ENCODE data around the gene TSEN54.
"Not testable (repeated sequence)": the region's sequence is repeated elsewhere in the genome, so short reads cannot be mapped to it uniquely, and the experiment has no call there.

The TSEN54 gene

GRCh38 chr17:75516255-75516618 is at the start of gene TSEN54:
TSEN54 (plus strand) TSS chr17:75516528; CDS start chr17:75516561, 33 bp downstream.
- peak; percentile 98 for DNase-seq (ENCODE audit: low spot score)

DNA sequence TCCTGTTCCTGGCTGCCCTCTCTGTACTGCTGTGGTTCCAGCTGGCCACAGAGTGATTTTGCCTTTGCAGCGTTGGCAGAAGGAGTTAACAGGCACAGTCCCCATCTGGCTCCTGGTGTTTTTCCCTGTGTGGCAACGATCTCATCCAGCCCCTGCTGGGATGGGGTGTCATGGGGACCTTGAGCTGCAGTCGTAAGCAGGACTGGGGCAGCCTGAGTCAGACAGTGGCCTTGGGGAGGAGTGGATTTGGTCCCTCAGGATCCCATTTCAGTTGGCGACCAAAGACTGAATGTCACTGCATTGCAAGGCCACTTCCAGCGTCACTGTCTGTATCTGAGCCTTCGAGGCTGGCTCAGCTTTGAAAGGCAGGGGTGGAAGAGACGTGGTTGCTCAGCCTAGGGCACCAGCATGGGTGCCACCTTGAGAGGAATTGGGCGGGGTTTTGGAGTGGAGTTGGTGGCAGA is 48.0 kb upstream of the TSEN54 start:
- no peak for DNase-seq (ENCODE audit: low spot score)

DNA sequence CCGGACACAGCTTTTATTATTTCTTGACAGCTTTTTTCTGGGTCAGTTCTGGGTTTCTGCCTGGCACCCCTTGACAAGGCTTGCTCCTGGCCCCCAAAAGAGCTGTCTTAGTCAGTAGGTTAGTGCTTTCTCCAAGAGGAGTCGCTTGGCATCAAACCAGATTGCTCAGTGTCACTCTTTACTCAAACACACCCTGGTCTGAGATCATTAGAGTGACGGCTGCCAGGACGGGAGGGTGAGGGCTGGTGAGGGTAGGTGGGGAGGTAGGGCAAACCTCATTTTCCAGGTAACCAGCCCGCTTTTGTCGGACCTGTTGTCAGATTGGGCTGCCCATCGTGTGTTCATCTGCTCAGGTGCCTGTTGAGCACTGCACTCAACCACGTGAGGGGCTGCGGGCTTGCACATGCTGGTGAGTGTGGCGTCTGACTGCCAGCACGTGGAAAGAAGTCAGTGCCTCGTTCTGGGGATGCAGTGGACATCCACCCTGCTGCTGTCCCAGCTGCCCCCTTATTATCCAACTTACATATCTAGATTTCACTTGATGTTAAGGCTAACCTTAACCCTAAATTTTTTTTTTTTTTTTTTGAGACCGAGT is 47.5 kb upstream of the TSEN54 start:
- DNase-seq (ENCODE audit: low spot score), result no peak

DNA sequence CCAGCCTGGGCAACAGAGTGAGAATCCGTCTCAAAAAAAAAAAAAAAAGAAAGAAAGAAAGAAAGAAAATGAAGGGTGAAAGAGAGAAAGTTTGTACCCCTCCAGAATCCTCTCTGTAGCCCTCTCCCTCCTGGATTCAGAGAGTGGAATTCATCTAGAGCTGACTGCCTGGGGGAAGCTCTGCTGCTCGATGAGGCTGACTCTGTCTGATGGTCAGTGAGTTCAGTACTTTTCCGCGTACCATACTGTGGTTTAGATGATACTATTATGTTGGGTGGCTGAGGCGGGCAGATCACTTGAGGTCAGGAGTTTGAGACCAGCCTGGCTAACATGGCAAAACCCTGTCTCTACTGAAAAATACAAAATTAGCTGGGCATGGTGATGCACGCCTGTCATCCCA is 45.1 kb upstream of the TSEN54 start:
- DNase-seq (ENCODE audit: low spot score), result no peak

GRCh38 chr17:75472119-75472518 is 44.2 kb upstream of the TSEN54 start:
- DNase-seq (ENCODE audit: low spot score), result no peak

DNA sequence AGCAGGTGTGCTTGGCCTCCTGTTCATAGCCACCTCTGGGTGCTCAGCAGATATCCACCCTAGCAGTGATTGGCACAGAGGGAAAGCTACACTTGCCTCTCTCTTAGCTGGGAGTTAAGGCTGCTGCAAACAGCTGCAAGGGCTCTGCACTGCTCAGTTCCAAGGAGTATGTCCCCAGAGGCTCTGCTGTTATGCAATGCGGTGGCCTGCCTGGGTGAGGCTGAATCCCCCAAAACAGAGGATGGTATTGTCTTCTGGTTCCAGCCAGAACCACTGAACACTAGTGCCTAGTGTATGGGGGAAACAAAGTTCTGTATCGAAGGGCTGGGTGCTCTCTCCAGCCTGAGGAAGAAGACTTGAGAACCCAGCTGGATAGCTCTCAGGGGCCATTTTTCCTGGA is 43.1 kb upstream of the TSEN54 start:
- DNase-seq (ENCODE audit: low spot score), result no peak

GRCh38 chr17:75474736-75475135 is 41.6 kb upstream of the TSEN54 start:
- no peak for DNase-seq (ENCODE audit: low spot score)

DNA sequence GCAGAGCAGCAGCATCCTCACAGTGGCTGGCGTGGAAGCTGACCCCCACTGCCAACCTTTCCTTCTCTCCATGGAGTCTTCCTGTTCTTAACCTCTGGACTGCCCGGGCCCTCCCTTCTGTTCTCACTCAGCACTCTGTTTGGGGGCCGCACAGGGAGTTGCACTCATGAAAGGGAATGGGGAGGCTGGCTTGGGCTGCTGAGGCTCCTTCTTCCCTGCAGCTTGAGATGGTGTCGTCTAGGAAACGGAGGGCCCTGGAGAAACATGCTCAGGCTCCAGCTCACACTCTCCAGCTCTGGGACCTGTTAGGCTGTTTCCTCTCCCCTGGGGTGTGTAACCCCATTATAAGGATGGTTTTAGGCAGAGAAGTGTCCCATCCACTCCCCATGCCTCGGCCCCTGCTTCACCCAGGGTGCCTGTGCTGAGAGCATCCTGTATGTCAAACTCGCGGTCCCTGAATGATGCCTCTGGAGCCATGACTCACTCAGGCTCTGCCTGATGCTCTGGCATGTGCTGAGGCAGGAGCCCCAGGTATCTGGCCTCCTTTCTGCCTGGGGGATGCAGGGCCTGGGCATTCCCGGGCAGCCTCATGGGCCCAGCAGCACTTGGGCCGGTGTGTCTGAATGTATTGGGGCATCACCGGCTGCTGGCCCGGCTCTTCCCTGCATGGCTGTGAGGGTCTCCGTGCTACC is 41.0 kb upstream of the TSEN54 start:
- no peak for DNase-seq (ENCODE audit: low spot score)

GRCh38 chr17:75475851-75476250 is 40.5 kb upstream of the TSEN54 start:
- no peak for DNase-seq (ENCODE audit: low spot score)

- no peak for DNase-seq (ENCODE audit: low spot score)
Observed at GRCh38 chr17:75476271-75476671, 40.1 kb upstream of the TSEN54 start.

DNA sequence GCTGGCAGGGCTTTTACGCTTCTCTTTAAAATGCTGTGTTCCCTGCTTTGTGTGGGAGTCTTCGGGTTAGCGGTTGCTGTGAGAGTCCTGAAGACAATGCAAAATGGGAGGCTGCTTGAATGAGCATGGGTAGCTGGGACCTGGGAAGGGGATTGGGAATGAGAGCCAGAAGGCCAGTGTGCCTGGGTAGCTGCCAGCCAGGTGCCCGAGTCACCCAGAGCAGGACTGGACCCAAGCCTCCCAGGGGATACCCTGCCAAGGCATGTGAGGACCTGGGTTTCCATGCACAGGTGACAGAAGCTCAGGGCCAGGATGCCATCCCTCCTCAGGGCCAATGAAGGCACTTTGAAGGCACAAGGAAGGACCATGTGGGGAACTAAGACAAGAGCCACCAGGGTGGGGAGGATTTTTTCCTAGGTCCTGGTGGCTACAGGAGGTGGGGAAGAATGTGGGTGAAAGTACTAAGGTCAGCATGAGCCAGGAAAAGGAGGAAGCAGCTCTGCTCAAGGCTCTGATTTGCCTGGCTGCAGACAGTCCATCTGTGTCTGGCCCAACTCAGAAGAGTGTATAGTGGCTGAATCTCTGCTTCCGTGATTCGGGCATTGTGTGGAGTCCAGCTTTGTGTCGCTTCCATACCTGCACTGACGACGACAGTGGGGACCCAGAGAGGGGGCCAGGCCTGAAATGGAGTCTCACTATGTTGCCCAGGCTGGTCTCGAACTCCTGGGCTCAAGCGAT is 39.4 kb upstream of the TSEN54 start:
- DNase-seq (ENCODE audit: low spot score), result no peak

DNA sequence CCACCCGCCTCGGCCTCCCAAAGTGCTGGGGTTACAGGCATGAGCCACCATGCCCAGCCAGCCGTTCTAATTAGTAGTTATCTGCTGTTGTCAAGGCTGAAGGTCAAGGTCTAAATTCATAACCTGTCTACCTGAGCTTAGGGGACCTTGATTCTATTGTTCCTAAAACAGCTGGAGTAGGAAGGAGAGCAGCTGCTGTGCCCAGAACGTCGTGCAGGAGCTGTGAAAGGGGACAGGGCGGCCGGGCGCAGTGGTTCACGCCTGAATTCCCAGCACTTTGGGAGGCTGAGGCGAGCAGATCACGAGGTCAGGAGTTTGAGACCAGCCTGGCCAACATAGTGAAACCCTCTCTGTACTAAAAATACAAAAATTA is 38.9 kb upstream of the TSEN54 start:
- not testable (repeated sequence) for DNase-seq (ENCODE audit: low spot score)

DNA sequence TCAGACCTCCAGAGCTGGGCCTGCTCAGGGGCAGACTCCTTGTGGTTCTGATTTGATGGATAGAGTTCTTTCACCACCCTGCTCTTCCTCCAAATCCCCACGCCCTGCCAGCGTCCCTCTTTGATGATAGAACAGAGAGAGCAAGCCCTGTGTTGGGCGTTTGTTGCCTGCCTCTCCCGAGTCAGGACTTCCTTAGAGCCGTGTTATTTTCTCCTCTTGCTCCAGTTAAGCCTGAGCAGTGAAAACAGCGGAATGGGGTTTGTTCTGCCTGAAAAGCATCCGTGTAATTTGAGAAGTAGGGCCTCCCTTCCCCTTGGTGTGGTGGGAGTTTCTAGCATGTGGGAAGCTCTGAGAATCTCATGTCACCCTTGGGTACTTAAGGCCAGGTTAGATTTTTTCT is 37.8 kb upstream of the TSEN54 start:
- DNase-seq (ENCODE audit: low spot score), result no peak

- DNase-seq (ENCODE audit: low spot score), result no peak
Observed at GRCh38 chr17:75480281-75480680, 36.0 kb upstream of the TSEN54 start.

- DNase-seq (ENCODE audit: low spot score), result no peak
Observed at GRCh38 chr17:75481194-75482068, 34.9 kb upstream of the TSEN54 start.

DNA sequence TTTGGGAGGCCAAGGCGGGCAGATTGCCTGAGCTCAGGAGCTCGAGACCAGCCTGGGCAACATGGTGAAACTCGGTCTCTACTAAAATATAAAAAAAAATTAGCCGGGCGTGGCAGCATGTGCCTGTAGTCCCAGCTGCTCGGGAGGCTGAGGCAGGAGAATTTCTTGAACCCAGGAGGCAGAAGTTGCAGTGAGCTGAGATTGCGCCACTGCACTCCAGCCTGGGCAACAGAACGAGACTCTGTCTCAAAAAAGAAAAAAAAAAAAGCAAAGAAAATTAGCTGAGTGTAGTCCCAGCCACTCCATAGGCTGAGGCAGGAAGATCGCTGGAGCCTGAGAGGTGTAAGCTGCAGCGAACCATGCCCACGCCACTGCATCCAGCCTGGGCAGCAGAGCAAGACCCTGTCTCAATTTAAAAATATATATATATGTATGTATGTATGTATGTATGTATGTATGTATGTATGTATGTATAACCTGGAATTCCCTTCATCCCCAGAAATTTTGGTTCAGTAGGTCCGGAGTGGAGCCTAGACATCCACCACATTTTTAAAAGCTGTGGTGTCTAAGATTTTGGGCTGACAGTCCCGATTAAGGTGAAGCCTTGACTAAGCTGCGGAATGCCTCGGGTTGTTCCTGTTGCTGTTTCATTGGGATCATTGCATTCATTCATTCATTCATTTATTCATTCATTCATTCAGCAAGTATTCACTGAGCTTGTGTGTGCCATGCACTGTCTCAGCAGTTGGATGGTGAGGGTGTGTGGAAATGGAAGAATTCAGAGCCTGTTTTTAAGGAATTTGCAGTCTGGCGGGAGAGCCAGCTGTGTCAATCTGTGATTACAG is 34.0 kb upstream of the TSEN54 start:
- DNase-seq (ENCODE audit: low spot score), result no peak

DNA sequence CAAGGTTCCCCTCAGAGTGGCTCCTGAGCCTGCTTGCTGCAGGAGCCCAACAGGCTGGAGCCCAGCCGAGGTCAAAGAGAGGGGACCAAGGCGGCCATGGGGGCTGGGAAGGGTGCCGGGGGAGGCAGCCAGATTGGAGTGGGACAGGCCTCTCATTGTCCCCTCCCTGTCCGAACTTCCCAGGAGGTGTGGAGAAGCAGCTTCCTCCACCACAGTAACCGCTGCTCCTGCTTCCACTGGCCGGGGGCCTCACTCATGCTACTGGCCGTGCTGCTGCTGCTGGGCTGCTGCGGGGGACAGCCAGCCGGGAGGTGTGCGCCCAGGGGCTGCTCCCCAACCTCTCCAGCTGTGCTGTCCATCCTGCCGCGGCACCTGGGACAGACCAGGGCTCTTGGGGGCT is 30.6 kb upstream of the TSEN54 start:
- DNase-seq (ENCODE audit: low spot score), result no peak

GRCh38 chr17:75486151-75486550 is 30.2 kb upstream of the TSEN54 start:
- no peak for DNase-seq (ENCODE audit: low spot score)

DNA sequence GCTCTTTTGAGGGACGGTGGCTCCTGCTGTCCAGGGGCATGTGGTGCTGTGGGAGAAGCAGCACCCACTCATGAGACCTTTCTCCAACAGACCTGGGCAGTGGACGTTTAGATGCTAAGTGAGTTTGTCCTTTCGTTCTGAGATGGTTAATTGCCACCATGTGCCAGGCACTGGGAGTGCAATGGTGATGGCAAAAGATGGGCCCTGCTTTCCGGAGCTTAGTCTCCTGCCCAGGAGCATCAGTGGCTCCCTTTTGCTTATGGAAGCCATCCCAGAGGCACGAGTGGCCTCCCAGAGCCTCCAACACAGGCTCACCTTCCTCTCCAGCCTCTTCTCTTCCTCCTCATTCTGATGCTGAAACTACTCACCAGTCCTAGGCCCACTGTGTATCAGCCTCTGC is 29.4 kb upstream of the TSEN54 start:
- DNase-seq (ENCODE audit: low spot score), result no peak

GRCh38 chr17:75487351-75488070 is 28.8 kb upstream of the TSEN54 start:
- DNase-seq (ENCODE audit: low spot score), result no peak

Data from iPS-NIHi11 (cell line).